ENCODE results near the gene RETN.

The RETN gene, protein sequence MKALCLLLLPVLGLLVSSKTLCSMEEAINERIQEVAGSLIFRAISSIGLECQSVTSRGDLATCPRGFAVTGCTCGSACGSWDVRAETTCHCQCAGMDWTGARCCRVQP

GRCh38 chr19:7668842-7669241 lies at the start of gene RETN:
TSS of gene RETN (plus strand) at chr19:7669049. CDS start at chr19:7669327, 278 bp downstream.
- no peak for DNase-seq

- no peak for DNase-seq
Observed at GRCh38 chr19:7619671-7620441, 49.0 kb upstream of the RETN start.

GRCh38 chr19:7620442-7621412 lies 48.1 kb upstream of the RETN start:
- DNase-seq = no peak

- no peak for DNase-seq
Observed at GRCh38 chr19:7622933-7623685, 45.7 kb upstream of the RETN start.

DNA sequence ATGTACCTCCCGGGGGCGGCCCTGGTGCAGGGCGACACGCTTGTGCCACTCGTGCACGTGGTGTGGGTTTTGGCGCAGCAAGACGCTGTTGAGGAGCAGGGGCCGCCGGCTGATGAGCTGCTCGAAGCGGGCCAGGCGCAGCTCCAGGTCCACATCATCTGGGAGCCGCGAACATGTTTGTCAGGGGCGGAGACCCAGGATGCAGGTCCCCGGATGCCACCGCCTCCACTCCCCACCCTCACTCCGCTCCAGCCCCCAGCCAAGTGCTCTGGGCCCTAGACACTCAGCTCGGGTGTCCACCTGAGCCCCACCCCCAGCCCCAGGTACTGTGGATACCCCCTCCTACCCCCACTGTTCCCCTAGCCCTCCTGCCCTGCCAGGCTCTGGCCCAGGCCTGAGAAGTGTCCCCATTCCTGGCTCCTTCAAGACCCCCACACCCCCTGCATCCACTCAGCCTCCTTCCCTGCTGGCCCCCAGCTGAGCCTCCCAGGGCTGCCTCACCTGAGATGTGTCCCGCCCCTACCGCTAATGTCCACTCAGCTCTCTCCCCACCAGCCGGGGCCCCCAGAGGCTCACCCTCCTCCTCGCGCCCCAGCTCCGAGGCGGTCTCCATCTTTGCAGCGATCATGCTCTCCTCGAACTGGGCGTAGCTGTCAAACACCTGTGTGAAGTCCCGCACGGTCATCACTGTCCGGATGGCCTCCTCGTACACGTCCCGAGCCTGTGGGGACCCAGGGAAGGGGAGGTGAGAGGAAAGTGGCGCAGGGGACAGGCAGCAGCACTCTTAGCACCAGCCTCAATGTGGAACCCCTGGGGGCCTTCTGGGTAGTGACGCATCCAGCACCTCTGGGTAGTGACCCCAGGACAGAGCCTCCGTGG lies 44.9 kb upstream of the RETN start:
- DNase-seq = no peak

DNA sequence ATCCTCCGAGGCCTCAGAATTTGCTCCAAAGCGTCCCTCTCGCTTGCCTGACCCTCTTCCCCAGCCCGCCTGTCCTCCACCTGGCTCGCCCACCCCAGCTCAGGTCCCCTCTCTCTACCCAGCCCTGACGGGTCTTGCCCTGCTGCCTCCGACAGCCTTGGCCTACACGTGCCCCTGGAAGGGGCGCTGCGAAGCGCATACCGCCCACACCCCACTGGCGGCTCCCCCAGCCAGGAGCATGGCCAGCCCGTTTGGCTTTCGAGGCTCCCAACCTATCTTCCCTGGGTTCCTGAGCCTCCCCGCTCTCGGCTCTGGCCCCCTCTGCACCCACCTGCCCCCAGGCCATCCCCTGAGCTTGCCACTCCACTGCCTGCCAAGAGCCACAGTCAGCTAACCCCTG lies 44.0 kb upstream of the RETN start:
- DNase-seq = no peak

DNA sequence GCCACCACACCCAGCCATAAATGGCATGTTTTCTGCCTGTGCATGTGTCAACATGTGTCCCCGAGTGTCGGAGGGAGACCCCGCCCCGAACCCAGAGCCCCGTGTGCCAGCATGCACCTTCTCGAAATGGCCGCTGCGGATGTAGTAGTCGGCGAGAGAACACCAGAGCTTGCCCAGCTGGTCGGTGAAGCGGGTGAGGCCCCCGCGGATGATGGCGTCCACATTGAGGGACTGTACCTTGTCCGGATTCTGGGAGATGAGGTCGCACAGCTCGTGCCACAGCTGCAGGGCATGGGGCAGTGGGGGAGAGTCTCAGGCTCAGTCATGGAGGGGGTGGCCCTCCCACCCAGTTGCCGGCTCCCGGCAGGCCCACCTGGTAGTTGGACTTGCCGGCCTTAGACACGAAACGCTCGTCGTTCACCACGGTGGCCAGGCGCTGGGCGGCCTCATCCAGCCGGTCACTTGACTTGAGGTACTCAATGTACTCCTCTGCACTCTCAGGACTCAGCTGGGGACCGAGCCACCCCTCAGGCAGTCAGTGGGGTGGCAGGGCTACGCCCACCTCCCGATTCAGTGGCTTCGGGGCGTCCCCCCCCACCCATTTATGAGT lies 43.0 kb upstream of the RETN start:
- DNase-seq = no peak

- no peak for DNase-seq
Observed at GRCh38 chr19:7627166-7627565, 41.7 kb upstream of the RETN start.

- DNase-seq = no peak
Observed at GRCh38 chr19:7628589-7629311, 40.1 kb upstream of the RETN start.

DNA sequence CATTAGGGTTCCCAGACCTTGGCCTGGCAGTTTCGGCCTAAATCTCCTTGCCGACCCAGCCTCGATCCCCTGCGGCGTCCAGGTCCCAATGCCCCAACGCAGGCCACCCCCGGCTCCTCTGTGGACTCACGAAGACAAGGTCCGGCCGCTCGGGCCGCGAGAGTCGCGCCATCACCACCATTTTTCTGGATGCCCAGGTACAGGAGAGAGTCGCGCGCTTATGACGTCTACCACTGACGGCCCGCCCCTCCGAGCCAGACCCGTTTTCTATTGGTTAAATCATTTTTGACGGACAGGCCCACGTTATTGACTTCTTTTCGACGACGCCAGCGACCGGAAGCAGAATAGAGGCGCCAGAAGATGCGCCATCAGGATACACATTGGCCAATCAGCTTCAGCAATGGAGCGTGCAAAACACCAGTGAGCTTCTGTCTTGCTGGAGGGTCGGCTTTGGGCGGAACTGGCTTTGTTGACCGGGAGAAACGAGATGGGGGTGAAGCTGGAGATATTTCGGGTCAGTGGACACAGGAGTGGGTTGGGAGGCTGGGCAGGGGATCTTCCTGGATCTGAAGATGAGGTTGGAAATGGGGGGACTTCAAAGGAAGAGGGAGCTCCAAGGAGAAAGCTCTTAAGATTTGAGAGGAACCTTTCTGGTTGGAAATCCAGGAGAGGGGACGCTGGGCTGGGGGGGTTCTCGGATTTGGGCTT lies 39.3 kb upstream of the RETN start, which contains the start of the genes PET100 and XAB2:
TSS of gene PET100 (plus strand) at position 447 of the 708 bp plus-strand sequence. CDS start at position 488, 41 bp downstream.
TSS of gene XAB2 (minus strand) at position 199 of the 708 bp plus-strand sequence. CDS start at position 181, 18 bp downstream.
- DNase-seq = peak; percentile 98 to 99

DNA sequence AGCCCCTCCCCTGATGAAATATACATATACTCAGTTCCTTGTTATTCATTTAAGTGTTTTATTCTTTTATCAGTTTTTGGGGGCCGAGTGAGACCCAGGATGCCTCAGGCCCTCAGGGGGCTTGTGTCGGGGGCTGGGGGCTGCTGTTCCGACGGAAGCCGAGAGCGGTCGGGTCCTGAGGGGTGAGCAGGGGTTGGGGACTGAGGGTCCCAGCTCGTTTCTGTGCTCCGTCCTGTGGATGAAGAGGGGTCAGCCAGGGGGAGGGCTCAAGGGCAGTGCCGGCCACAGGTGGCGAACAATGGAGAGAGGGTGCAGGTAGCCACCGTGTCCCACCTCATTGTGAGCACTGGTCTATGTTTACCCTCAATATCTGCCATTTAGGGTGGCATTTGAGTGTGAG lies 37.3 kb upstream of the RETN start:
- DNase-seq = no peak

GRCh38 chr19:7632340-7633203 lies 36.3 kb upstream of the RETN start:
- no peak for DNase-seq

- DNase-seq = no peak
Observed at GRCh38 chr19:7633698-7634097, 35.2 kb upstream of the RETN start, which contains the start of gene PCP2. TSS of gene PCP2 (minus strand) at chr19:7633719. CDS start at chr19:7633457, 262 bp downstream.

DNA sequence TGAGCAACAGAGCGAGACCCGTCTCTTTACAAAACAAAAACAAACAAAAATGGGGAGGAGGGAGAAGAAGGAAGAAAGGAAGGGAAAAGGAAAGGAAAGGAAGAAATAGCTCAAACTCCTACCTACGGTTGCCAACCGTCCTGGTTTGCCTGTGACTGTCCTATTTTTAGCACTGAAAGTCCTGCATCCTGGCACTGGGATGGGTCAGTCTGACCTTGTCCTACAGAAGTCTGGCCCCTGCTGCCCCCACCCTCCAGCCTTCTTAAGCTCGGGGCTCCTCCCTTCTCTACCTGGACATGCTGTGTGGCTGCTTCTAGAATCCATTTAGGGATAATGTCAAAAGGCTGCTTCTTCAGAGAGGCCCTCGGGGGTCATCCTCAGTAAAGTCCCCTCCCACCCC lies 33.2 kb upstream of the RETN start:
- DNase-seq = no peak

GRCh38 chr19:7636317-7636690 lies 32.5 kb upstream of the RETN start:
- no peak for DNase-seq

- peak in 1 of 2 experiments; percentile 43 for DNase-seq
Observed at GRCh38 chr19:7636691-7637373, 32.0 kb upstream of the RETN start, which contains the start of gene STXBP2. TSS of gene STXBP2 (plus strand) at chr19:7637110. CDS start at chr19:7637150, 40 bp downstream.

- DNase-seq = no peak
Observed at GRCh38 chr19:7637374-7638256, 31.2 kb upstream of the RETN start.

Measured in NCI-H446 (cell line).